Keratinocyte (primary cell): ENCODE results near the gene MRPS16.

Experiments used
- CTCF ChIP-seq, 3 experiments: IDR thresholded peaks in 1 of 3; conservative IDR thresholded peaks in 1 of 3; optimal IDR thresholded peaks in 1 of 3; 2 replicates in 2 of 3; 3 replicates in 1 of 3; pipeline versions ENCODE3 to v1.5.1; 2011; ENCODE audit warnings: low read length in 3 of 3, mild to moderate bottlenecking in 3 of 3, moderate library complexity in 2 of 3, control low read depth in 1 of 3, inconsistent platforms in 1 of 3; ENCODE audit not compliant: insufficient read depth in 2 of 3; ENCODE audit errors: extremely low read depth in 1 of 3
- EZH2 ChIP-seq: IDR thresholded peaks from one replicate; pipeline ENCODE4 v1.6.1; 2012; ENCODE audit warnings: inconsistent platforms, mild to moderate bottlenecking, low read length, moderate library complexity

- TF ChIP-seq CTCF (optimal IDR thresholded peaks at IDR 0.05 in 1 of 3, IDR thresholded peaks at IDR 0.05 in 1 of 3, conservative IDR thresholded peaks at IDR 0.05 in 1 of 3; ENCODE audit: extremely low read depth in 1 of 3, insufficient read depth in 2 of 3, low read length in 3 of 3) (no peak), EZH2 (no peak)
Measured at GRCh38 chr10:73238990-73239566, 13.4 kb downstream of the MRPS16 start.
